GM19193 (cell line): ENCODE results near the gene PREP.

Experiments
- POLR2A ChIP-seq: IDR thresholded peaks from 4 replicates; pipeline ENCODE4 v1.6.1; 2011; ENCODE audit not compliant: insufficient read depth, insufficient read length; ENCODE audit errors: extremely low read depth

The PREP gene

GRCh38 chr6:105372142-105372848, 30.6 kb downstream of the PREP start:
- TF ChIP-seq POLR2A, result no peak

GRCh38 chr6:105370351-105370750, 32.5 kb downstream of the PREP start:
- no peak for TF ChIP-seq POLR2A

- TF ChIP-seq POLR2A, result no peak
Measured at GRCh38 chr6:105369145-105369544, 33.7 kb downstream of the PREP start.

- TF ChIP-seq POLR2A, result no peak
Measured at GRCh38 chr6:105364243-105364642, 38.6 kb downstream of the PREP start.

- TF ChIP-seq POLR2A, result no peak
Measured at GRCh38 chr6:105363100-105363754, 39.7 kb downstream of the PREP start.

GRCh38 chr6:105359419-105360370, 43.2 kb downstream of the PREP start:
- no peak for TF ChIP-seq POLR2A

GRCh38 chr6:105357165-105357564, 45.7 kb downstream of the PREP start:
- no peak for TF ChIP-seq POLR2A

- TF ChIP-seq POLR2A, result no peak
Measured at GRCh38 chr6:105352037-105352617, 50.8 kb downstream of the PREP start.

- no peak for TF ChIP-seq POLR2A
Measured at GRCh38 chr6:105348897-105349296, 54.0 kb downstream of the PREP start.

GRCh38 chr6:105346052-105346451, 56.8 kb downstream of the PREP start:
- TF ChIP-seq POLR2A, result no peak

GRCh38 chr6:105345506-105345905, 57.4 kb downstream of the PREP start:
- TF ChIP-seq POLR2A, result no peak

- TF ChIP-seq POLR2A, result no peak
Measured at GRCh38 chr6:105344881-105345370, 58.0 kb downstream of the PREP start.

- no peak for TF ChIP-seq POLR2A
Measured at GRCh38 chr6:105336986-105337385, 65.9 kb downstream of the PREP start.

- no peak for TF ChIP-seq POLR2A
Measured at GRCh38 chr6:105332576-105332975, 70.3 kb downstream of the PREP start.

- no peak for TF ChIP-seq POLR2A
Measured at GRCh38 chr6:105331927-105332326, 71.0 kb downstream of the PREP start.
